Activated T-cell treated with anti-CD3 and anti-CD28 coated beads, Interleukin-2, amount 50 U/mL, for 24 hours (primary cell): Measurements from ENCODE around the gene TNRC6C.

Experiments used
- DNase-seq: peaks from one replicate; pipeline ENCODE4 v3.0.0-alpha.2; 2020
- H3K27ac Mint-ChIP-seq: 2 replicates; pipeline ENCODE4 v1.8.0; 2020; ENCODE audit warnings: mild to moderate bottlenecking, mixed read lengths
- H3K27me3 Mint-ChIP-seq: 2 replicates; pipeline ENCODE4 v1.8.0; 2020; ENCODE audit warnings: mixed read lengths
- H3K36me3 Mint-ChIP-seq: 2 replicates; pipeline ENCODE4 v1.8.0; 2020; ENCODE audit warnings: low read depth, mixed read lengths
- H3K4me1 Mint-ChIP-seq: 2 replicates; pipeline ENCODE4 v1.8.0; 2020; ENCODE audit warnings: low read depth, mixed read lengths
- H3K4me3 Mint-ChIP-seq: 2 replicates; pipeline ENCODE4 v1.8.0; 2020; ENCODE audit warnings: mild to moderate bottlenecking, moderate library complexity, mixed read lengths
- H3K9me3 Mint-ChIP-seq: 2 replicates; pipeline ENCODE4 v1.8.0; 2020; ENCODE audit warnings: mixed read lengths

TNRC6C gene

GRCh38 chr17:78125976-78126894 is 167.7 kb downstream of the TNRC6C start:
- H3K27ac Mint-ChIP-seq, result peak overlapping the region; percentile 92
- DNase-seq, result peak; percentile 56
- H3K4me3 Mint-ChIP-seq, result peak overlapping the region; percentile 89
- H3K9me3 Mint-ChIP-seq, result no peaks in the 10 kb centered on the region
- H3K36me3 Mint-ChIP-seq, result peaks cover 59% of the 10 kb centered on the region
- H3K4me1 Mint-ChIP-seq, result peaks cover 76% of the 10 kb centered on the region
- no peaks in the 10 kb centered on the region for H3K27me3 Mint-ChIP-seq

GRCh38 chr17:78126895-78127238 is 168.4 kb downstream of the TNRC6C start:
- H3K9me3 Mint-ChIP-seq, result no peaks in the 10 kb centered on the region
- peak overlapping the region; percentile 92 for H3K27ac Mint-ChIP-seq
- DNase-seq, result no peak
- H3K27me3 Mint-ChIP-seq, result no peaks in the 10 kb centered on the region
- H3K4me3 Mint-ChIP-seq, result peak overlapping the region; percentile 89
- H3K36me3 Mint-ChIP-seq, result peaks cover 53% of the 10 kb centered on the region
- H3K4me1 Mint-ChIP-seq, result peaks cover 70% of the 10 kb centered on the region

- H3K36me3 Mint-ChIP-seq, result peaks cover 48% of the 10 kb centered on the region
- H3K4me1 Mint-ChIP-seq, result peaks cover 65% of the 10 kb centered on the region
- peak; percentile 76 for DNase-seq
- H3K27ac Mint-ChIP-seq, result peak overlapping the region; percentile 92
- H3K27me3 Mint-ChIP-seq, result no peaks in the 10 kb centered on the region
- H3K4me3 Mint-ChIP-seq, result peak overlapping the region; percentile 89
- no peaks in the 10 kb centered on the region for H3K9me3 Mint-ChIP-seq
Observed at GRCh38 chr17:78127239-78127887, 168.9 kb downstream of the TNRC6C start.

GRCh38 chr17:78127888-78128550 is 169.5 kb downstream of the TNRC6C start:
- no peaks in the 10 kb centered on the region for H3K9me3 Mint-ChIP-seq
- peak; percentile 60 for DNase-seq
- H3K27me3 Mint-ChIP-seq, result no peaks in the 10 kb centered on the region
- H3K27ac Mint-ChIP-seq, result peak overlapping the region; percentile 92
- peaks cover 64% of the 10 kb centered on the region for H3K4me1 Mint-ChIP-seq
- peaks cover 47% of the 10 kb centered on the region for H3K36me3 Mint-ChIP-seq
- H3K4me3 Mint-ChIP-seq, result peak overlapping the region; percentile 89

GRCh38 chr17:78128551-78129350 is 170.2 kb downstream of the TNRC6C start, which contains the start of gene TMC6:
TMC6 (minus strand) TSS chr17:78128755; CDS start chr17:78126832, 1,923 bp downstream.
- Mint-ChIP-seq H3K27me3 (no peaks in the 10 kb centered on the region), H3K4me1 (peaks cover 66% of the 10 kb centered on the region), H3K36me3 (peaks cover 47% of the 10 kb centered on the region), H3K9me3 (no peaks in the 10 kb centered on the region), H3K27ac (peak within 1 kb of the TSS; percentile 97), H3K4me3 (peak within 1 kb of the TSS; percentile 93)
- peak; percentile 76 for DNase-seq

- peak overlapping the region; percentile 93 for H3K4me3 Mint-ChIP-seq
- DNase-seq, result peak; percentile 54
- H3K36me3 Mint-ChIP-seq, result peaks cover 47% of the 10 kb centered on the region
- H3K9me3 Mint-ChIP-seq, result no peaks in the 10 kb centered on the region
- H3K27ac Mint-ChIP-seq, result peak overlapping the region; percentile 97
- no peaks in the 10 kb centered on the region for H3K27me3 Mint-ChIP-seq
- peaks cover 66% of the 10 kb centered on the region for H3K4me1 Mint-ChIP-seq
Observed at GRCh38 chr17:78129351-78130089, 171.0 kb downstream of the TNRC6C start.

GRCh38 chr17:78130090-78130436 is 171.6 kb downstream of the TNRC6C start:
- Mint-ChIP-seq H3K27ac (peak overlapping the region; percentile 97), H3K4me1 (peaks cover 67% of the 10 kb centered on the region), H3K36me3 (peaks cover 50% of the 10 kb centered on the region), H3K27me3 (no peaks in the 10 kb centered on the region), H3K9me3 (no peaks in the 10 kb centered on the region), H3K4me3 (peak overlapping the region; percentile 93)
- no peak for DNase-seq

GRCh38 chr17:78130437-78131101 is 172.1 kb downstream of the TNRC6C start, which contains the start of gene TMC8:
TMC8 (plus strand) TSS chr17:78130771; CDS start chr17:78131589, 818 bp downstream.
- H3K36me3 Mint-ChIP-seq, result peaks cover 54% of the 10 kb centered on the region
- peak; percentile 76 for DNase-seq
- peaks cover 70% of the 10 kb centered on the region for H3K4me1 Mint-ChIP-seq
- H3K4me3 Mint-ChIP-seq, result peak within 1 kb of the TSS; percentile 93
- peak within 1 kb of the TSS; percentile 97 for H3K27ac Mint-ChIP-seq
- H3K9me3 Mint-ChIP-seq, result no peaks in the 10 kb centered on the region
- H3K27me3 Mint-ChIP-seq, result no peaks in the 10 kb centered on the region

- peaks cover 59% of the 10 kb centered on the region for H3K36me3 Mint-ChIP-seq
- no peaks in the 10 kb centered on the region for H3K27me3 Mint-ChIP-seq
- DNase-seq, result peak; percentile 83
- H3K4me3 Mint-ChIP-seq, result peak overlapping the region; percentile 93
- peaks cover 71% of the 10 kb centered on the region for H3K4me1 Mint-ChIP-seq
- H3K9me3 Mint-ChIP-seq, result no peaks in the 10 kb centered on the region
- peak overlapping the region; percentile 97 for H3K27ac Mint-ChIP-seq
Observed at GRCh38 chr17:78131172-78132083, 172.9 kb downstream of the TNRC6C start.

GRCh38 chr17:78132084-78132676 is 173.7 kb downstream of the TNRC6C start:
- H3K4me1 Mint-ChIP-seq, result peaks cover 72% of the 10 kb centered on the region
- peak overlapping the region; percentile 88 for H3K27ac Mint-ChIP-seq
- peaks cover 62% of the 10 kb centered on the region for H3K36me3 Mint-ChIP-seq
- H3K4me3 Mint-ChIP-seq, result peak overlapping the region; percentile 93
- H3K9me3 Mint-ChIP-seq, result no peaks in the 10 kb centered on the region
- no peaks in the 10 kb centered on the region for H3K27me3 Mint-ChIP-seq
- DNase-seq, result no peak

GRCh38 chr17:78132767-78133178 is 174.3 kb downstream of the TNRC6C start:
- H3K27me3 Mint-ChIP-seq, result no peaks in the 10 kb centered on the region

More at GRCh38 chr17:78132767-78133178, 174.3 kb downstream of the TNRC6C start:
- peaks cover 75% of the 10 kb centered on the region for H3K4me1 Mint-ChIP-seq
- H3K9me3 Mint-ChIP-seq, result no peaks in the 10 kb centered on the region
- DNase-seq, result no peak
- H3K36me3 Mint-ChIP-seq, result peaks cover 62% of the 10 kb centered on the region
- peak overlapping the region; percentile 93 for H3K4me3 Mint-ChIP-seq
- H3K27ac Mint-ChIP-seq, result peak overlapping the region; percentile 79
